ENCODE data around the gene NOL11.

Gene NOL11

GRCh38 chr17:67682196-67682595, 35.5 kb upstream of the NOL11 start:
- no peak for DNase-seq (ENCODE audit: low read depth in 1 of 2, low spot score in 1 of 2)
- H3K4me3 ChIP-seq (replicated peaks; ENCODE audit: insufficient read depth, low read length) = no peak overlapping the region
- TF ChIP-seq REST (IDR thresholded peaks at IDR 0.05; ENCODE audit: insufficient replicate concordance, low read depth) (no peak), POLR2AphosphoS5 (IDR thresholded peaks at IDR 0.05; ENCODE audit: low read depth) (no peak), GABPA (IDR thresholded peaks at IDR 0.05; ENCODE audit: low read depth) (no peak), CTCF (IDR thresholded peaks at IDR 0.05; ENCODE audit: insufficient read depth, low read length) (no peak), SPI1 (IDR thresholded peaks at IDR 0.05; ENCODE audit: borderline replicate concordance, low read depth) (no peak)
- H3K27me3 ChIP-seq (ENCODE audit: insufficient read depth, poor library complexity, severe bottlenecking) = no peaks in the 10 kb centered on the region
- H3K27ac ChIP-seq (replicated peaks) = no peak overlapping the region

GRCh38 chr17:67685351-67685750, 32.4 kb upstream of the NOL11 start:
- Histone ChIP-seq H3K4me3 (replicated peaks; ENCODE audit: insufficient read depth, low read length) (no peak overlapping the region), H3K27me3 (ENCODE audit: insufficient read depth, poor library complexity, severe bottlenecking) (no peaks in the 10 kb centered on the region), H3K27ac (replicated peaks) (no peak overlapping the region)
- no peak for DNase-seq (ENCODE audit: low read depth in 1 of 2, low spot score in 1 of 2)
- TF ChIP-seq SPI1 (IDR thresholded peaks at IDR 0.05; ENCODE audit: borderline replicate concordance, low read depth) (no peak), GABPA (IDR thresholded peaks at IDR 0.05; ENCODE audit: low read depth) (no peak), CTCF (IDR thresholded peaks at IDR 0.05; ENCODE audit: insufficient read depth, low read length) (no peak), REST (IDR thresholded peaks at IDR 0.05; ENCODE audit: insufficient replicate concordance, low read depth) (no peak), POLR2AphosphoS5 (IDR thresholded peaks at IDR 0.05; ENCODE audit: low read depth) (no peak)

- no peak for TF ChIP-seq POLR2AphosphoS5 (IDR thresholded peaks at IDR 0.05; ENCODE audit: low read depth)
- TF ChIP-seq REST (IDR thresholded peaks at IDR 0.05; ENCODE audit: insufficient replicate concordance, low read depth) = no peak
- TF ChIP-seq CTCF (IDR thresholded peaks at IDR 0.05; ENCODE audit: insufficient read depth, low read length) = no peak
- no peak for TF ChIP-seq SPI1 (IDR thresholded peaks at IDR 0.05; ENCODE audit: borderline replicate concordance, low read depth)
- TF ChIP-seq GABPA (IDR thresholded peaks at IDR 0.05; ENCODE audit: low read depth) = no peak
- H3K4me3 ChIP-seq (replicated peaks; ENCODE audit: insufficient read depth, low read length) = no peak overlapping the region
- H3K27me3 ChIP-seq (ENCODE audit: insufficient read depth, poor library complexity, severe bottlenecking) = no peaks in the 10 kb centered on the region
- no peak overlapping the region for H3K27ac ChIP-seq (replicated peaks)
- DNase-seq (ENCODE audit: low read depth in 1 of 2, low spot score in 1 of 2) = no peak
Measured at GRCh38 chr17:67686241-67686640, 31.5 kb upstream of the NOL11 start.

All from HL-60 (cell line).